ENCODE results near the gene PRKCH. TPM values are rescaled to one million over a fixed set of nuclear protein-coding genes. Genes with fewer than 3 reads are reported as not detected.

Gene PRKCH
- total and polyA plus RNA-seq, 10 of the 15 experiments (the other 5 are each of a cell fraction or from before 2014, with no cell fraction given), result 10.7 to 140 (median 33.2) TPM

DNA sequence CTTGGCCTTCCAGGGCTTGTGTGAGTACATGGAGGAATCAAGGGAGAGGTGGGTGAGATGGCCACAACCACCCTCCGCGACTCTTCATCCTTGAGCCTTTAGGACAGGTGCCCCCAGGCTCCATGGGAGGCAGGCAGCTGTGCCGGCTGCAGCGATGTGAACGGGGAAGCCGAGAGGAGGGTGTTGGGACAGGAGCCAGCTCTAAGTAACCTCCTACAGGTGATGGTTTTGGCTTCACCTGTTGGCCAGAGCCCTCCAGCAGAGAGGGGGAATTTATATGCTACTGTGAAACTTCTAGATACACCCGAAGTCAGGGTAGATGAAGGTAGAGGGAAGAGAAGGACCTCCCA, 241.8 kb downstream of the PRKCH start (continued):
- TF ChIP-seq, protein P1, sequence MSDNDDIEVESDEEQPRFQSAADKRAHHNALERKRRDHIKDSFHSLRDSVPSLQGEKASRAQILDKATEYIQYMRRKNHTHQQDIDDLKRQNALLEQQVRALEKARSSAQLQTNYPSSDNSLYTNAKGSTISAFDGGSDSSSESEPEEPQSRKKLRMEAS (IDR thresholded peaks at IDR 0.05; ENCODE audit: low read depth, low read length), result no peak
- TF ChIP-seq POU2F2 (IDR thresholded peaks at IDR 0.05; ENCODE audit: borderline replicate concordance, low read depth, low read length), result no peak

DNA sequence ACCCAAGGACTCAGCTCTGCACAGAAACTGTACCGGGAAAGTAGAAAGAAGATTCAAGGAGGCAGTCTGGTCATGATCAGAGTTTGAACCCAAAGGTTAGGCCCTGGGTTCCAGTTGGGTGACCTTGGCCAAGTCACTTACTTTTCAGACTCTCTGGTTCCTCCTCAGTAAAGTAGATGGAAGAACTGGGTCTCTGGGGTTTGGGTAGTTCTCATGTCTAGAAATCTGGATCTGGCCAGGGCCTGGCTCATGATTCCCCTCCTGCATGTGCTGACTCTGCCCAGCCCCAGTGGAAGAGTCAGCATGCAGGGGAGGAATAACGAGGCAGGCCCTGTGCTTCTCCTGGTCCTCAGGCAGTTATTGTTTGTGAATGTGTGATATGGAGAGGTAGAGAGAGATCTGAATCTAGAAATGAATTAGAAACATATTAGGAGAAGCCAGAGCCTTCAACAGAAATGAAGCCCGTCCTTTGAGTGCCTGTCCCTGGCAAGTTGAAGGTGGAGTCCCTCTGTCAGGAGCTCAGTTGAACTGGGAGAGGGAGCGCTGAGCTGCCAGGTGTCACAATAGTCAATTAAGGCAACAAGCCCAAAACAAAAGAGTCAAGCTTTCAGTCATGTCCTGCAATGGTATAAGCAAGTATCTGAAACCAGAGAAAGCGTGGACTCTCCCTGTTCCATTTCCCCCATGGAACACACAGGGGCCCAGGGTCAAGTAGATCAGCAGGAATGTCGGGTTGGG, 242.7 kb downstream of the PRKCH start:
- Histone ChIP-seq H3K4me3 (no peak overlapping the region), H2AFZ (ENCODE audit: control insufficient read depth, low read depth, low read length) (no peak overlapping the region), H3K4me1 (ENCODE audit: control insufficient read depth, insufficient read depth, low read length) (peaks cover 20% of the 10 kb centered on the region), H4K20me1 (ENCODE audit: control insufficient read depth, insufficient read depth) (no peaks in the 10 kb centered on the region), H3K79me2 (ENCODE audit: control insufficient read depth, insufficient read depth, low read length) (no peaks in the 10 kb centered on the region), H3K9me3 (replicated peaks; ENCODE audit: control insufficient read depth, insufficient read depth, low read length) (no peaks in the 10 kb centered on the region; the same call in 2 of the 3 replicates), H3K4me2 (ENCODE audit: control insufficient read depth, insufficient read depth) (no peak overlapping the region), H3K9ac (ENCODE audit: control insufficient read depth, insufficient read depth, low read length) (no peak overlapping the region), H3K36me3 (ENCODE audit: control insufficient read depth in 2 of 2, insufficient read depth in 2 of 2, low read length in 1 of 2) (no peaks in the 10 kb centered on the region), H3K27me3 (replicated peaks in 1 of 2; ENCODE audit: control insufficient read depth in 2 of 2, insufficient read depth in 2 of 2, low read length in 1 of 2) (no peaks in the 10 kb centered on the region), H3K27ac (ENCODE audit: control insufficient read depth, insufficient read depth) (no peak overlapping the region)
- intact Hi-C loops (cut with micrococcal nuclease; ENCODE audit: unreplicated experiment) (no loop called here), in situ Hi-C loops (cut with MboI) (no loop called here)
- 82% methylated on average over 6 of the region's 6 CpGs for WGBS (ENCODE audit: insufficient coverage, insufficient replicate concordance, low lambda C conversion rate, missing lambda C conversion rate)
- POLR2A ChIA-PET, result interaction anchor here (1.2 kb wide), 1 partner anchor 11 kb away, joined by 3 read pairs; no protein-coding TSS in a partner anchor
- SMC1A ChIA-PET (ENCODE audit: uncharacterized antibody, unreplicated experiment), result interaction anchor here (1.3 kb wide), 1 partner anchor 87 kb away, joined by 4 read pairs; no protein-coding TSS in a partner anchor
- TF ChIP-seq PAX5 (IDR thresholded peaks at IDR 0.05; ENCODE audit: borderline replicate concordance, low read depth, low read length), result peak; percentile 53; the same call in 1 of the 2 replicates
- TF ChIP-seq, protein P2, sequence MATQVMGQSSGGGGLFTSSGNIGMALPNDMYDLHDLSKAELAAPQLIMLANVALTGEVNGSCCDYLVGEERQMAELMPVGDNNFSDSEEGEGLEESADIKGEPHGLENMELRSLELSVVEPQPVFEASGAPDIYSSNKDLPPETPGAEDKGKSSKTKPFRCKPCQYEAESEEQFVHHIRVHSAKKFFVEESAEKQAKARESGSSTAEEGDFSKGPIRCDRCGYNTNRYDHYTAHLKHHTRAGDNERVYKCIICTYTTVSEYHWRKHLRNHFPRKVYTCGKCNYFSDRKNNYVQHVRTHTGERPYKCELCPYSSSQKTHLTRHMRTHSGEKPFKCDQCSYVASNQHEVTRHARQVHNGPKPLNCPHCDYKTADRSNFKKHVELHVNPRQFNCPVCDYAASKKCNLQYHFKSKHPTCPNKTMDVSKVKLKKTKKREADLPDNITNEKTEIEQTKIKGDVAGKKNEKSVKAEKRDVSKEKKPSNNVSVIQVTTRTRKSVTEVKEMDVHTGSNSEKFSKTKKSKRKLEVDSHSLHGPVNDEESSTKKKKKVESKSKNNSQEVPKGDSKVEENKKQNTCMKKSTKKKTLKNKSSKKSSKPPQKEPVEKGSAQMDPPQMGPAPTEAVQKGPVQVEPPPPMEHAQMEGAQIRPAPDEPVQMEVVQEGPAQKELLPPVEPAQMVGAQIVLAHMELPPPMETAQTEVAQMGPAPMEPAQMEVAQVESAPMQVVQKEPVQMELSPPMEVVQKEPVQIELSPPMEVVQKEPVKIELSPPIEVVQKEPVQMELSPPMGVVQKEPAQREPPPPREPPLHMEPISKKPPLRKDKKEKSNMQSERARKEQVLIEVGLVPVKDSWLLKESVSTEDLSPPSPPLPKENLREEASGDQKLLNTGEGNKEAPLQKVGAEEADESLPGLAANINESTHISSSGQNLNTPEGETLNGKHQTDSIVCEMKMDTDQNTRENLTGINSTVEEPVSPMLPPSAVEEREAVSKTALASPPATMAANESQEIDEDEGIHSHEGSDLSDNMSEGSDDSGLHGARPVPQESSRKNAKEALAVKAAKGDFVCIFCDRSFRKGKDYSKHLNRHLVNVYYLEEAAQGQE (IDR thresholded peaks at IDR 0.05; ENCODE audit: low read depth, low read length), result no peak
- RAD21 ChIA-PET (ENCODE audit: unreplicated experiment), result interaction anchor here (1.0 to 1.1 kb wide), 2 partner anchors 126 to 274 kb away, joined by 3 read pairs; no protein-coding TSS in a partner anchor
- no peak for DNase-seq (ENCODE audit: low read depth, low spot score)
- CTCF ChIA-PET, result interaction anchor here (0.7 to 2.0 kb wide), 2 partner anchors 11 to 189 kb away, joined by 3 to 7 read pairs; no protein-coding TSS in a partner anchor
- no peak for FAIRE-seq
- BruUV-seq (replicated peaks), result no TSS peak
- ATAC-seq, result no peak

Measured in GM12878 (cell line).